Measurements from ENCODE around the gene ZFAND3. TPM values are rescaled to one million over a fixed set of nuclear protein-coding genes. Genes with fewer than 3 reads are reported as not detected.

The ZFAND3 gene
- polyA plus RNA-seq, 2 of the 4 experiments (the other 2 are of a cell fraction) = 12.0 to 50.0 TPM

- CTCF ChIA-PET = no interaction called here
- no peak for DNase-seq (ENCODE audit: low read depth in 1 of 2, low spot score in 1 of 2)
- no peak for FAIRE-seq
These were observed 340.1 kb downstream of the ZFAND3 start for GRCh38 chr6:38159596-38159995.

GRCh38 chr6:38160831-38161230, 341.3 kb downstream of the ZFAND3 start:
- no peak for DNase-seq (ENCODE audit: low read depth in 1 of 2, low spot score in 1 of 2)
- WGBS (ENCODE audit: missing lambda C conversion rate) = 94% methylated on average over 25 of the region's 25 CpGs
- Histone ChIP-seq H3K27ac (no peak overlapping the region), H3K4me2 (no peak overlapping the region), H3K4me3 (no peak overlapping the region), H3K9me3 (no peaks in the 10 kb centered on the region), H3K4me1 (peaks cover 4% of the 10 kb centered on the region; the same call in 2 of the 3 replicates)
- FAIRE-seq = no peak
- no peak for ATAC-seq
- TF ChIP-seq HOXA7 (CRISPR knock-in tag; IDR thresholded peaks at IDR 0.05) (no peak), JUNB (IDR thresholded peaks at IDR 0.05) (no peak), POLR2A (IDR thresholded peaks at IDR 0.05; ENCODE audit: low read length) (no peak), HDAC2 (IDR thresholded peaks at IDR 0.05) (no peak), EP300 (IDR thresholded peaks at IDR 0.05) (no peak), ZSCAN20 (CRISPR knock-in tag; IDR thresholded peaks at IDR 0.05) (no peak), NR3C1 (IDR thresholded peaks at IDR 0.05) (no peak), E2F6 (IDR thresholded peaks at IDR 0.05; ENCODE audit: borderline replicate concordance, low read depth) (no peak), REST (IDR thresholded peaks at IDR 0.05) (no peak), ESRRA (IDR thresholded peaks at IDR 0.05; ENCODE audit: borderline replicate concordance, low read length) (no peak), CEBPB (IDR thresholded peaks at IDR 0.05) (no peak), CBX2 (IDR thresholded peaks at IDR 0.05; ENCODE audit: borderline replicate concordance, low read depth) (no peak), HEYL (CRISPR knock-in tag; IDR thresholded peaks at IDR 0.05) (no peak), RCOR1 (IDR thresholded peaks at IDR 0.05; ENCODE audit: low read depth, low read length) (no peak), RARB (CRISPR knock-in tag; IDR thresholded peaks at IDR 0.05) (no peak), NFE2L2 (conservative IDR thresholded peaks at IDR 0.05; ENCODE audit: low read length) (no peak), TFCP2L1 (CRISPR knock-in tag; IDR thresholded peaks at IDR 0.05) (no peak), CBX8 (IDR thresholded peaks at IDR 0.05) (no peak)
- POLR2A ChIA-PET = no interaction called here
- CTCF ChIA-PET = no interaction called here

More at GRCh38 chr6:38159596-38159995, 340.1 kb downstream of the ZFAND3 start:
- POLR2A ChIA-PET = no interaction called here
- Histone ChIP-seq H3K4me3 (no peak overlapping the region), H3K9me3 (no peaks in the 10 kb centered on the region), H3K27ac (no peak overlapping the region), H3K4me1 (peaks cover 15% of the 10 kb centered on the region), H3K4me2 (no peak overlapping the region)
- no peak for ATAC-seq
- TF ChIP-seq MAZ (IDR thresholded peaks at IDR 0.05; ENCODE audit: borderline replicate concordance, low read depth, low read length) (no peak), FOXS1 (CRISPR knock-in tag; IDR thresholded peaks at IDR 0.05) (no peak), JUN (IDR thresholded peaks at IDR 0.05) (no peak), CHD4 (IDR thresholded peaks at IDR 0.05; ENCODE audit: borderline replicate concordance) (no peak), RCOR1 (IDR thresholded peaks at IDR 0.05; ENCODE audit: low read depth, low read length) (no peak), HOXB13 (CRISPR knock-in tag; IDR thresholded peaks at IDR 0.05; ENCODE audit: low read depth) (no peak), ELK1 (IDR thresholded peaks at IDR 0.05; ENCODE audit: low read depth, low read length) (no peak), NFE2L2 (conservative IDR thresholded peaks at IDR 0.05; ENCODE audit: low read length) (no peak), RARB (CRISPR knock-in tag; IDR thresholded peaks at IDR 0.05) (no peak), BHLHE40 (IDR thresholded peaks at IDR 0.05; ENCODE audit: low read depth, low read length) (no peak), FOSB (CRISPR knock-in tag; IDR thresholded peaks at IDR 0.05) (no peak), KDM1A (IDR thresholded peaks at IDR 0.05; ENCODE audit: low read depth) (no peak), MAFK (IDR thresholded peaks at IDR 0.05; ENCODE audit: partially characterized antibody) (no peak), KDM5A (IDR thresholded peaks at IDR 0.05) (no peak), TFCP2L1 (CRISPR knock-in tag; IDR thresholded peaks at IDR 0.05) (no peak), TP53 (CRISPR knock-in tag; IDR thresholded peaks at IDR 0.05) (no peak)
- TF ChIP-seq, protein P1, sequence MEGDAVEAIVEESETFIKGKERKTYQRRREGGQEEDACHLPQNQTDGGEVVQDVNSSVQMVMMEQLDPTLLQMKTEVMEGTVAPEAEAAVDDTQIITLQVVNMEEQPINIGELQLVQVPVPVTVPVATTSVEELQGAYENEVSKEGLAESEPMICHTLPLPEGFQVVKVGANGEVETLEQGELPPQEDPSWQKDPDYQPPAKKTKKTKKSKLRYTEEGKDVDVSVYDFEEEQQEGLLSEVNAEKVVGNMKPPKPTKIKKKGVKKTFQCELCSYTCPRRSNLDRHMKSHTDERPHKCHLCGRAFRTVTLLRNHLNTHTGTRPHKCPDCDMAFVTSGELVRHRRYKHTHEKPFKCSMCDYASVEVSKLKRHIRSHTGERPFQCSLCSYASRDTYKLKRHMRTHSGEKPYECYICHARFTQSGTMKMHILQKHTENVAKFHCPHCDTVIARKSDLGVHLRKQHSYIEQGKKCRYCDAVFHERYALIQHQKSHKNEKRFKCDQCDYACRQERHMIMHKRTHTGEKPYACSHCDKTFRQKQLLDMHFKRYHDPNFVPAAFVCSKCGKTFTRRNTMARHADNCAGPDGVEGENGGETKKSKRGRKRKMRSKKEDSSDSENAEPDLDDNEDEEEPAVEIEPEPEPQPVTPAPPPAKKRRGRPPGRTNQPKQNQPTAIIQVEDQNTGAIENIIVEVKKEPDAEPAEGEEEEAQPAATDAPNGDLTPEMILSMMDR (IDR thresholded peaks at IDR 0.05) = no peak
- 91% methylated on average over 5 of the region's 8 CpGs for WGBS (ENCODE audit: missing lambda C conversion rate)

Measured in A549 (cell line).